Stimulated activated naive CD4-positive, alpha-beta T cell (primary cell): ENCODE results near the gene TMEM255B.

ENCODE experiments used
- DNase-seq, 6 experiments: peaks; one replicate each; lab custom pipeline; 2025; lab: John Stamatoyannopoulos, UW

The TMEM255B gene

DNA sequence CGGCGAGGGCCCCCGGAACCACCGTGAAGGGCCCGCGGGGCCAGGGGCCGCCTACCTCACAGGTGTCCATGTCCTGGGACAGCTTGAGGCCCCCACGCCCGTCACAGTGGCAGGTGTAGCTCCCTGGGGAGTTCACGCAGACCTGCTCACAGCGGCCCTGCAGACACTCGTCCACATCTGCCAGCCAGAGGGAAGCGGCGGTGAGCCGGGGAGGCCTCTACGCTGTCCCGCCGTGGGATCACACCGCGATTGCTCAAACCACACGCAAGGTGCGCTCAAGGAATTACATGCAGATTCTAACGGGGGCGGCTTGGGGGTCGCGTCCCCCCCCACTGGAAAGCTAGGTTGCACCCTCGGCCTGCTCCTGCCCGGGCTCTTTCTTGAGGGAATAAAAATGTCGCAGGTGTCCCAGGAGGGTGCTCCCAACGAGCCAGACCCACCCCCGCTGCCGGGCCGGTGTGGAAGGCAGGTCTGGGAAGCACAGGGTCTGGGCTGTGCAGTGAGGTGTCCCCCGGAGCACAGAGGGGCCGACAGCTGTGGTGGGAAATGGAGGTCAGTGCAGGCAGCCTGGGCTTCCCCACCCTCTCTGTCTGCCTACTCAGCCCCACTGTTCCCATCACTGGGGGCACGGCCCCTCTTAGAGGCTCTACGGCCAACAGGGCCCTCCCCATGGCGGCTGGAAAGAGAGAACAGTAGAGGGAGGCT is 75.6 kb downstream of the TMEM255B start:
- DNase-seq: no peak

GRCh38 chr13:113835461-113836270 is 76.6 kb downstream of the TMEM255B start:
- no peak for DNase-seq

- no peak for DNase-seq
Measured at GRCh38 chr13:113836768-113837559, 77.9 kb downstream of the TMEM255B start.

DNA sequence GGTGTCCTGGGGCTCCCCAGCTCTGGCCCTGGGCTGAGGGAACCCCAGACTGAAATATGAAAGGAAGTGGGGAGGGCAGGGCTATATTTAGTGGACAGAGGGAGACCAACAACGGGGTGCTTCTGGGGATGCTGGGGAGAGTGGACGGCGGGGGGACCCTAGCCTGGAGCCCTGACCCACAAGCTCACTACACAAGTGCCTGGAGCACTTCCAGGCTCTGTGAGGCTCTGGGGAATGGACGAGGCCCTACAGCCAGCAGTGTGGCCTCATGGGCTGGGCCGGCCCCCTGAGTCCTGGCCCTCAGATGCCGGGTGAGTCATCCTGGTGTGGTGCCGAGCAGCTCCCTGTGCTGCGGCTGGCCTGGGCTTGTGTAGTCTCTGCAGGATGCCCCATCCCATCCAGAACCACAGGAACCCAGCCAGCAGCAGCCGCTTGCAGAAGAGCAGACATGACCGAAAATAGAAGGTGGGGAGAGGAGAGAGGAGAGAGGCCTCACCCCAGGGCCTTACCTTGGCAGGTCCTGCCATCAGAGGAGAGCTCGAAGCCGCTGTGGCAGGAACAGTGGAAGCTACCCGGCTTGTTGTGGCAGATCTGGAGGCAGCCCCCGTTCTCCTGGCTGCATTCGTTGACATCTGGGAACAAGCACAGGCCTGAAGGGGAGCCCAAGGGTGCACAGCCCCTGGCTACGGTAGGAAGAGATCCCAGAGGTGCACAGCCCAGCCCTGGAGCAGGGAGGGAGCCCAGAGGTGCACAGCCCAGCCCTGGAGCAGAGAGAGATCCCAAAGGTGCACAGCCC is 78.7 kb downstream of the TMEM255B start:
- no peak for DNase-seq

GRCh38 chr13:113838711-113839201 is 79.7 kb downstream of the TMEM255B start:
- no peak for DNase-seq

GRCh38 chr13:113839536-113840204 is 80.6 kb downstream of the TMEM255B start:
- DNase-seq: no peak

DNA sequence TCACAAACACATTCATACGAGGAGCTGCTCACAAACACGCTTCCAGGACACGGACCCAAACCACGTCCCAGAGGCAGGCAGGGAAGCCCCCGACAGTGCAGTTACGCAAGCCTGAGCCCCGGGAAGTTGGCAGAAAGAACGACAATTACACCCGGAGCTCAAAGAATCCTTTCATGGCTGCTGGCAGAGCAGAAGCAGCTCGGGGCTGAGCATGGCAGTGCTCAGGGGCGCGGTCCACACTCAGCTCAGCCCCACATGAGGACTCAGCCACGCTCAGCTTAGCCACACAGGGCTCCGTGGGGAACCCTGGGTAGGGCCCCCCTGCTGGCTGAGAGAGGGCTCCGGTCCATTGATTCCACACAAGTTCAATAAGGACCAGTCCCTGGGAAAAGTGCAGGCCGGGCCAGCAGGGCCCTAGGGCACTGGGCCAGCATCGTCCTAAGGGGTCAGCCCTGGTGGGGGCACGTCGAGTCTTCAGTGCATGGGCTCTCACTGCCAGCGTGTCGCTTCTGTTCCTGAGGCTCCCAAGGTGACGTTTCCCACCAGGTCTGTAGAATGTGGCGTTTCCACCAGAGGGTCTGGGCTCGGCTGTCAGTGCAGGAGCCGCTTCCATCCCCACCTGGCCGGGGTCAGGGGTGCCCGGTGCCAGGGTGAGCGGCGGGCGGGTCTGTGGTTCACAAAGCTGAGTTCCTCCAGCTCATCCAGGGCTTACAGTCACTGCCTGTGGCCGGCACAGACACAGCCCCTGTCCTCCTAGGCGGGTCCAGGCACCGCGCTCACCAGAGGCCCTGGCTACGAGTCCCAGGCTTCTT is 81.7 kb downstream of the TMEM255B start:
- no peak for DNase-seq

- DNase-seq: peak in 1 of 6 experiments; percentile 20
Measured at GRCh38 chr13:113841353-113841650, 82.3 kb downstream of the TMEM255B start.

GRCh38 chr13:113842336-113843062 is 83.5 kb downstream of the TMEM255B start:
- no peak for DNase-seq

DNA sequence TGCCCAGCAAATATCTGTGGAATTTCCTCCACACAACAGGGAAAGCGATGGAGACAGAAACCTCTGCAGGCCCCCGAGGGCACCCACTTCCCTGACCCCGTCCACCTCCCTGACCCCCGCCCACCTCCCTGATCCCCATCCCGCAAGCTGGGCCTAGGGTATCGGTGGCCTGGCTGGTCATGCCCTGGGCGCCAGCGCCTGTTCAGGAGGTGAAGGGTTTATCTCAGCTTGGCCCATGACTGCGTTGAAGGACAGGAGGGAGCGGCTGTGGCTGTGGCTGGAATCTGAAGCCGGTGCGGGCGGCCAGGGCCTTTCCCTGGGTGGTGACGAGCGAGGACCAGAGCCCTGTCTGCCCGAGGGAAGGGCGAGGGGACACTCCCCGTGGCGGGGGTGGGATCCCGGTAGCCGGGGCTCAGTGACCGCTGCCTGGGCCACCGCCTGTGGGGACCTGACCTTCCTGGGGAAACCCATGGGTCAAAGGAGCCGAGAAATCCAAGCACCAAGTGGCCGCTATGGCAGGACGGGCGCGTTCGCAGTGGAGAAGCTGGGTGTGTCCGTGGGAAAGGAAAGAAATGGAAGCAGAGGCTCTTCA is 84.1 kb downstream of the TMEM255B start:
- no peak for DNase-seq

DNA sequence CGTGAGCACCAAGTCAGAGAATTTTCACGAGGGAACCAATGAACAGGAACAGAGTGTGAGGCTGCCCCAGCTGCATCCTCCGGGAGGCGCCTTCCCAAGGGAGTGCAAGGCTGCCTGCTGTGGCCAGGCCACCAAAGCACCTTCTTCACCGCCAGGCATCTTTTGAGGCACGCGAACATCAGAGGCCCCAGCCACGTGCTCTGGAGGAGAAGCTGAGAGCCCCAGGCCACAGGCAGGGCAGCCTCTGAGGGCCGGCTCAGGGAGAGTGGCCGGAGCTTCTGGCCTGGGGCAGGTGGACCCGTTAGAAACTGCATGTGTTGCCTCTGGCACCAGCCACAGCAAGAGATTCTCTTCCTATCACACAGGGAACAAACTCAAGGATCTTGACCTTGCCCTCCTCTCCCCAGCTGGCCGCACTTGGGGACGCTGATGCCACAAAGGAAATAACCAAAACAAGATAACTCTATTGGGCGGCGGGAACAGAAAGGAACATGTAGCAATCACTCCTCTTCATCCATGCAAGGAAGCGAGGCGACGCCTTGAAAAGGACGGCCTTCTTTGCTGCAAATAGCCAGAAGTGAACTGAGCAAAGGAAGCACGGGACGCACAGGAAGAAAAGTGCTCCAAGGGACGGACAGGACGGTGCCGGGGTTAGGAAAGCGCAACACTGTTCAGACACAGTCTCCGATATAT is 85.0 kb downstream of the TMEM255B start:
- no peak for DNase-seq

GRCh38 chr13:113845055-113845454 is 86.0 kb downstream of the TMEM255B start:
- DNase-seq: no peak

GRCh38 chr13:113845723-113846635 is 87.0 kb downstream of the TMEM255B start:
- no peak for DNase-seq

DNA sequence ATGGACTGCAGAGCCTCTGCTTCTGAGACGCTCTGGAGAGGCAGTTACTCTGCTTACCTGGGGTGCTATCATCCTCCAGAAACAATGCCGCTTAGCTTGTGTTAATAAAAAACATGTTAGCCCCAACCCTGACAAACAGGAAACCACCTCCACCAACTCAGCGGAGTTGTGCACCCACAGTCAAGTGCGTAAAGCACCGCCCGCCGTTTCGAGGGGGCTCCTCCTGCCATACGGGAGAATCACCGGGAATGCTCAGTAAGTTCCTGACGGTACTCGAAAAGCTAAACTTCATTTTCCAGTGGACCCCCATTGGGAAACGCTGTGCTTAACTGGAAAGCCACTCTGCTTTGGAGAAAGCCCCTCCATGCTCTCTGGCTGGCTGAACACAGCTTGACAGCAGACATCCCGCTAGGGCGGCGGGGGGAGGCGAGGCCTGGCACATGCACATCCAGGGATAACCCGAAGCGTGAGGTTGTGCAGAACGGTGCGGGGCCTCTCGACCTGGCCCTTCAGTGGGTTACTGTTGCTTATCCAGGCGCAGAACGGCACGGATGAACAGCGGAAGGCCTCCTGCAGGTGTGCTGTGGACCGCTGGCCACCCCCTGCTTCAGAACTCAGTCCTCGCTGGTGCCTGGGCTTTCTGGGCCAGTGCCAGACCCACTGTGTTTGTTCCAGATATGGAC is 87.8 kb downstream of the TMEM255B start:
- DNase-seq: peak in 3 of 6 experiments; percentile 25 to 43 (median 35)

- DNase-seq: no peak
Measured at GRCh38 chr13:113848020-113848419, 89.0 kb downstream of the TMEM255B start.

- DNase-seq: no peak
Measured at GRCh38 chr13:113848431-113849260, 89.6 kb downstream of the TMEM255B start.
